HepG2 (cell line): ENCODE measurements around the gene ZNF132. TPM values are rescaled to one million over a fixed set of nuclear protein-coding genes. Genes with fewer than 3 reads are reported as not detected.

Experiments used
- MBD4 ChIP-seq: IDR thresholded peaks from 2 replicates; pipeline ENCODE4 v1.6.1; 2012; ENCODE audit warnings: low read length, inconsistent platforms, borderline replicate concordance
- NCOA1 ChIP-seq: sonication (generic); formaldehyde crosslinking; IDR thresholded peaks from 2 replicates; pipeline ENCODE4 v1.9.0; 2021; ENCODE audit warnings: missing genetic modification reagents
- SAP130 ChIP-seq: IDR thresholded peaks from 2 replicates; pipeline ENCODE4 v1.6.1; 2016; ENCODE audit warnings: low read depth
- SOX5 ChIP-seq: IDR thresholded peaks from 2 replicates; pipeline ENCODE4 v1.6.1; 2016; ENCODE audit warnings: borderline replicate concordance
- SP5 ChIP-seq: IDR thresholded peaks from 2 replicates; pipeline ENCODE4 v1.6.1; 2016; ENCODE audit warnings: low read depth, borderline replicate concordance
- STAG1 ChIP-seq: sonication (generic); formaldehyde crosslinking; IDR thresholded peaks from 2 replicates; pipeline ENCODE4 v1.4.0; 2020; ENCODE audit warnings: missing genetic modification reagents
- TEAD2 ChIP-seq: sonication (generic); formaldehyde crosslinking; IDR thresholded peaks from 2 replicates; pipeline ENCODE4 v1.9.0; 2021; ENCODE audit warnings: missing genetic modification reagents
- ZNF317 ChIP-seq: sonication (generic); formaldehyde crosslinking; IDR thresholded peaks from 2 replicates; pipeline ENCODE4 v1.5.0; 2020; ENCODE audit warnings: mild to moderate bottlenecking, missing genetic modification reagents
- ZNF652 ChIP-seq: IDR thresholded peaks from 2 replicates; pipeline ENCODE4 v1.6.1; 2016; ENCODE audit warnings: low read depth, borderline replicate concordance
- ZSCAN31 ChIP-seq: sonication (generic); formaldehyde crosslinking; IDR thresholded peaks from 2 replicates; pipeline ENCODE4 v1.5.0; 2020; ENCODE audit warnings: low read depth, mild to moderate bottlenecking, missing genetic modification reagents
- polyA plus RNA-seq, 8 experiments: library from polyadenylated mRNA; depleted of rRNA in 3 of 8; stranded (reverse) in 7 of 8; unstranded in 1 of 8; fragments of >200 nt; fragmentation: Illumina TruSeq in 4 of 8; extraction: Trizol in 4 of 8; gene quantifications; 2 replicates each; pipeline versions ENCODE4 v1.2.1 to v1.2.3, GENCODE V29; 2011 to 2016; ENCODE audit warnings: low read depth in 4 of 8, missing spikeins in 1 of 8, mixed read lengths in 1 of 8; ENCODE audit not compliant: insufficient read depth in 1 of 8
- total RNA-seq, 5 experiments: library from RNA; depleted of rRNA; stranded (reverse); fragments of >200 nt; fragmentation: Illumina TruSeq; extraction: Trizol; gene quantifications; 2 replicates each; pipeline ENCODE4 v1.2.3, GENCODE V29; 2016; ENCODE audit warnings: low read depth in 1 of 5
- TF ChIP-seq, protein P1 (sequence below): sonication (generic); formaldehyde crosslinking; IDR thresholded peaks from 2 replicates; pipeline ENCODE4 v1.4.0; 2020; ENCODE audit warnings: missing genetic modification reagents
- TF ChIP-seq, protein P2 (sequence below): sonication (generic); formaldehyde crosslinking; IDR thresholded peaks from 2 replicates; pipeline ENCODE4 v1.5.1; 2020; ENCODE audit warnings: missing genetic modification reagents, mild to moderate bottlenecking, borderline replicate concordance
- TF ChIP-seq, protein P3 (sequence below): sonication (generic); formaldehyde crosslinking; conservative IDR thresholded peaks from 2 replicates; pipeline ENCODE4 v1.8.0; 2022; ENCODE audit warnings: mild to moderate bottlenecking, moderate library complexity, missing genetic modification reagents
- TF ChIP-seq, protein P4 (sequence below): sonication (generic); formaldehyde crosslinking; IDR thresholded peaks from 2 replicates; pipeline ENCODE4 v1.8.0; 2023; ENCODE audit warnings: mild to moderate bottlenecking, missing genetic modification reagents
- TF ChIP-seq, protein P5 (sequence below): sonication (generic); formaldehyde crosslinking; IDR thresholded peaks from 2 replicates; pipeline ENCODE4 v1.8.0; 2022; ENCODE audit warnings: mild to moderate bottlenecking, missing genetic modification reagents, borderline replicate concordance

ZNF132 gene
- total and polyA plus RNA-seq, 2 of the 13 experiments (the other 11 are each of a cell fraction or from before 2014, with no cell fraction given) = not detected

DNA sequence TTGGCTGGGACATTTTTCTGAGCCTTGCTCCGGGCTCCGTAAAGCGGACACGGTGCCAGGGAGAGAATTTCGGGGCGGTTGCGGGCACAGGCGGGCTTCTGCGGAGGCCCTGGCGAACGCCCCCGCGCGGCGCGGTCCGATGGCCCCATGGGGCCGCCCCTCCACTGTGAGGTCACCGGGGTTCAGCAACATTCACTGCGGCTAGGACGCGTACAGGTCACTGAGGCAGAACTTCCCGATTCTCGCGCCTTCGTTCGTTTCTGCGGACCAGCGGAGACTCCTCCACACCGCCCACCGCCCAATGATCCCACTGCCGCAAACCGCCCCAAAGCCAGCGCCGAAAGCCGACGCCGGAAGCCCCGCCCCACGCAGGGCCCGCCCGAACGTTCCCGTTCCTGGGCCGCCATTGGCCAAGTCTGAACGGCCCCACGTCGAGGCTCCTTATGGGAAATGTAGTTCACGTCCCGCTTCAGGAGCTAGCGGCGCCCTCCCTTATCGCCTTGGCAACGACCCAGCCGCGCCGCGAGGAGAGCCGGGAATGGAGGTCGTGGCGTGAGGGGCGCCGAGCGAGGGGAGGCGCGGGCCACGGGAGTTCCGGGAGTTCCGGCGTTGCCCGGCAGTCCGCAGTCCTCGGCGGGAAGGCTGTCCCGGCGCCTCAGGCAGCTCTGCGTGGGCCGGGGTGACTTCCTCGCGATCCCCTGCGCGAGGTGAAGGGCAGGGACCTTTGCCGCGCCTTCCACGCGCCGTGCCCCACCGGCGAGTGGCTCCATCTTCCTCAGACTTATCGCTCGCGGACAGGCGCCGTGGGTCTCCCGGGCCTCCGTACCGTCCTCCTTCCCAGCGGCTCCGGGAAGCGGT is 31.6 kb downstream of the ZNF132 start, which contains the start of gene ZNF584 (continued):
- TF ChIP-seq, protein P1, sequence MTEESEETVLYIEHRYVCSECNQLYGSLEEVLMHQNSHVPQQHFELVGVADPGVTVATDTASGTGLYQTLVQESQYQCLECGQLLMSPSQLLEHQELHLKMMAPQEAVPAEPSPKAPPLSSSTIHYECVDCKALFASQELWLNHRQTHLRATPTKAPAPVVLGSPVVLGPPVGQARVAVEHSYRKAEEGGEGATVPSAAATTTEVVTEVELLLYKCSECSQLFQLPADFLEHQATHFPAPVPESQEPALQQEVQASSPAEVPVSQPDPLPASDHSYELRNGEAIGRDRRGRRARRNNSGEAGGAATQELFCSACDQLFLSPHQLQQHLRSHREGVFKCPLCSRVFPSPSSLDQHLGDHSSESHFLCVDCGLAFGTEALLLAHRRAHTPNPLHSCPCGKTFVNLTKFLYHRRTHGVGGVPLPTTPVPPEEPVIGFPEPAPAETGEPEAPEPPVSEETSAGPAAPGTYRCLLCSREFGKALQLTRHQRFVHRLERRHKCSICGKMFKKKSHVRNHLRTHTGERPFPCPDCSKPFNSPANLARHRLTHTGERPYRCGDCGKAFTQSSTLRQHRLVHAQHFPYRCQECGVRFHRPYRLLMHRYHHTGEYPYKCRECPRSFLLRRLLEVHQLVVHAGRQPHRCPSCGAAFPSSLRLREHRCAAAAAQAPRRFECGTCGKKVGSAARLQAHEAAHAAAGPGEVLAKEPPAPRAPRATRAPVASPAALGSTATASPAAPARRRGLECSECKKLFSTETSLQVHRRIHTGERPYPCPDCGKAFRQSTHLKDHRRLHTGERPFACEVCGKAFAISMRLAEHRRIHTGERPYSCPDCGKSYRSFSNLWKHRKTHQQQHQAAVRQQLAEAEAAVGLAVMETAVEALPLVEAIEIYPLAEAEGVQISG (CRISPR knock-in tag) = peak; percentile 88
- TF ChIP-seq, protein P2, sequence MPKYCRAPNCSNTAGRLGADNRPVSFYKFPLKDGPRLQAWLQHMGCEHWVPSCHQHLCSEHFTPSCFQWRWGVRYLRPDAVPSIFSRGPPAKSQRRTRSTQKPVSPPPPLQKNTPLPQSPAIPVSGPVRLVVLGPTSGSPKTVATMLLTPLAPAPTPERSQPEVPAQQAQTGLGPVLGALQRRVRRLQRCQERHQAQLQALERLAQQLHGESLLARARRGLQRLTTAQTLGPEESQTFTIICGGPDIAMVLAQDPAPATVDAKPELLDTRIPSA = peak; percentile 90; the same call in 1 of the 2 replicates
- TF ChIP-seq, protein P3, sequence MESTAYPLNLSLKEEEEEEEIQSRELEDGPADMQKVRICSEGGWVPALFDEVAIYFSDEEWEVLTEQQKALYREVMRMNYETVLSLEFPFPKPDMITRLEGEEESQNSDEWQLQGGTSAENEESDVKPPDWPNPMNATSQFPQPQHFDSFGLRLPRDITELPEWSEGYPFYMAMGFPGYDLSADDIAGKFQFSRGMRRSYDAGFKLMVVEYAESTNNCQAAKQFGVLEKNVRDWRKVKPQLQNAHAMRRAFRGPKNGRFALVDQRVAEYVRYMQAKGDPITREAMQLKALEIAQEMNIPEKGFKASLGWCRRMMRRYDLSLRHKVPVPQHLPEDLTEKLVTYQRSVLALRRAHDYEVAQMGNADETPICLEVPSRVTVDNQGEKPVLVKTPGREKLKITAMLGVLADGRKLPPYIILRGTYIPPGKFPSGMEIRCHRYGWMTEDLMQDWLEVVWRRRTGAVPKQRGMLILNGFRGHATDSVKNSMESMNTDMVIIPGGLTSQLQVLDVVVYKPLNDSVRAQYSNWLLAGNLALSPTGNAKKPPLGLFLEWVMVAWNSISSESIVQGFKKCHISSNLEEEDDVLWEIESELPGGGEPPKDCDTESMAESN = peak; percentile 48
- TF ChIP-seq TEAD2 (CRISPR knock-in tag) (no peak), MBD4 (no peak), SAP130 (peak; percentile 96), SP5 (CRISPR knock-in tag) (no peak), STAG1 (CRISPR knock-in tag) (no peak), ZSCAN31 (CRISPR knock-in tag) (0 out of 2 replicates have a peak, but pooled peaks have one; percentile 50), ZNF317 (CRISPR knock-in tag) (no peak; the same call in 1 of the 2 replicates), ZNF652 (0 out of 2 replicates have a peak, but pooled peaks have one; percentile 17), NCOA1 (CRISPR knock-in tag) (no peak), SOX5 (no peak)
- TF ChIP-seq, protein P4, sequence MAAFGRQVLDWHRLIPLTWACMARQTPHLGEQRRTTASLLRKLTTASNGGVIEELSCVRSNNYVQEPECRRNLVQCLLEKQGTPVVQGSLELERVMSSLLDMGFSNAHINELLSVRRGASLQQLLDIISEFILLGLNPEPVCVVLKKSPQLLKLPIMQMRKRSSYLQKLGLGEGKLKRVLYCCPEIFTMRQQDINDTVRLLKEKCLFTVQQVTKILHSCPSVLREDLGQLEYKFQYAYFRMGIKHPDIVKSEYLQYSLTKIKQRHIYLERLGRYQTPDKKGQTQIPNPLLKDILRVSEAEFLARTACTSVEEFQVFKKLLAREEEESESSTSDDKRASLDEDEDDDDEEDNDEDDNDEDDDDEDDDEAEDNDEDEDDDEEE (CRISPR knock-in tag) = peak; percentile 49; the same call in 1 of the 2 replicates
- TF ChIP-seq, protein P5, sequence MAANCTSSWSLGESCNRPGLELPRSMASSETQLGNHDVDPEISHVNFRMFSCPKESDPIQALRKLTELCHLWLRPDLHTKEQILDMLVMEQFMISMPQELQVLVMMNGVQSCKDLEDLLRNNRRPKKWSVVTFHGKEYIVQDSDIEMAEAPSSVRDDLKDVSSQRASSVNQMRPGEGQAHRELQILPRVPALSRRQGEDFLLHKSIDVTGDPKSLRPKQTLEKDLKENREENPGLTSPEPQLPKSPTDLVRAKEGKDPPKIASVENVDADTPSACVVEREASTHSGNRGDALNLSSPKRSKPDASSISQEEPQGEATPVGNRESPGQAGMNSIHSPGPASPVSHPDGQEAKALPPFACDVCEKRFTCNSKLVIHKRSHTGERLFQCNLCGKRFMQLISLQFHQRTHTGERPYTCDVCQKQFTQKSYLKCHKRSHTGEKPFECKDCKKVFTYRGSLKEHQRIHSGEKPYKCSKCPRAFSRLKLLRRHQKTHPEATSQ (CRISPR knock-in tag) = peak; percentile 64; the same call in 1 of the 2 replicates
